Hepatocyte (in vitro differentiated cells): ENCODE results near the gene NLRC3.

Experiments
- EZH2phosphoT487 ChIP-seq: fragments of 200-600 bp; sonication (generic); IDR thresholded peaks from one replicate; pipeline ENCODE4 v1.6.1; 2018; ENCODE audit warnings: antibody characterized with exemption, mild to moderate bottlenecking, low read depth, moderate library complexity; ENCODE audit not compliant: unreplicated experiment, severe bottlenecking
- TF ChIP-seq, protein P1 (sequence below): fragments of 200-600 bp; sonication (generic); IDR thresholded peaks from 2 replicates; pipeline ENCODE4 v1.5.1; 2016; ENCODE audit warnings: antibody characterized with exemption, mild to moderate bottlenecking; ENCODE audit not compliant: poor library complexity

DNA sequence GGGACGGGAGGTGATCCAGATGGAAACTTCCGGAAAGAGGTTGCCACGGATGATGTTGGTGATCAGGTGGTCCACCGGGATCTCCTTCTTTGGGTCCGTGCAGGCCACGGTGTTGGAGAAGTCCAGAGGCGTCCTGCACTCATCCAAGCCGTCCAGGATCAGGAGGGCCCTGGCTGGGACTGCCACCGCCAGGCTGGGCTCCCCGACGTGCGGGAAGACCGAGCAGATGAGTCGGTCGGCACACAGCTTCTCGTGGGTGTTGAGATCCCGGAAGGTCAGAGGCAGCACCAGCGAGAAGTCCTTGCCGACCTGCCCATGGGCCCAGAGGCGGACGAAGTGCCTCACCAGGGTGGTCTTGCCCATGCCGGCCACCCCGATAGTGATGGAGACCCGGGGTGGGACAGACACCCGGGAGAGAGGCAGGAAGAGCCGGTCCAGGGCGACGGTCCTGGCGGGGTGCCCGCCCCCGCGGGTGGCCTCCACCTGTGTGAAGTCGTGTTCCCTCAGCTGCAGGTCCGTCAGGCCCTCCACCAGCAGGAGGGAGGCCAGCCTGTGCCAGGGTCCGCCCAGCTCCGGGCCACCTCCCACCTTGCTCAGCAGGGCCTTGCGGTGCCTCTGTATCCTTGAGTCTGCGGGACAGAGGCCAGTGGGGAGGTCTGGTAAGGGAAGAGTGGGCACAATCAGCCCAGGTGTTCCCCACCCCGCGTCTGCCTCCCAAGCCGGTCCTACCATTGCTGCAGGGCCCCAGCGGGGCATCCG is 12.9 kb downstream of the NLRC3 start:
- TF ChIP-seq EZH2phosphoT487, result no peak
- TF ChIP-seq, protein P1, sequence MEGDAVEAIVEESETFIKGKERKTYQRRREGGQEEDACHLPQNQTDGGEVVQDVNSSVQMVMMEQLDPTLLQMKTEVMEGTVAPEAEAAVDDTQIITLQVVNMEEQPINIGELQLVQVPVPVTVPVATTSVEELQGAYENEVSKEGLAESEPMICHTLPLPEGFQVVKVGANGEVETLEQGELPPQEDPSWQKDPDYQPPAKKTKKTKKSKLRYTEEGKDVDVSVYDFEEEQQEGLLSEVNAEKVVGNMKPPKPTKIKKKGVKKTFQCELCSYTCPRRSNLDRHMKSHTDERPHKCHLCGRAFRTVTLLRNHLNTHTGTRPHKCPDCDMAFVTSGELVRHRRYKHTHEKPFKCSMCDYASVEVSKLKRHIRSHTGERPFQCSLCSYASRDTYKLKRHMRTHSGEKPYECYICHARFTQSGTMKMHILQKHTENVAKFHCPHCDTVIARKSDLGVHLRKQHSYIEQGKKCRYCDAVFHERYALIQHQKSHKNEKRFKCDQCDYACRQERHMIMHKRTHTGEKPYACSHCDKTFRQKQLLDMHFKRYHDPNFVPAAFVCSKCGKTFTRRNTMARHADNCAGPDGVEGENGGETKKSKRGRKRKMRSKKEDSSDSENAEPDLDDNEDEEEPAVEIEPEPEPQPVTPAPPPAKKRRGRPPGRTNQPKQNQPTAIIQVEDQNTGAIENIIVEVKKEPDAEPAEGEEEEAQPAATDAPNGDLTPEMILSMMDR, result no peak
